ENCODE data around the gene TENM3.

TENM3 gene

GRCh38 chr4:182449186-182449929 is 206.2 kb downstream of the TENM3 start:
- DNase-seq (ENCODE audit: low read depth, low spot score): no peak

- DNase-seq (ENCODE audit: low read depth, low spot score): no peak
Measured at GRCh38 chr4:182449930-182450439, 206.8 kb downstream of the TENM3 start.

GRCh38 chr4:182451441-182451840 is 208.2 kb downstream of the TENM3 start:
- DNase-seq (ENCODE audit: low read depth, low spot score): no peak

DNA sequence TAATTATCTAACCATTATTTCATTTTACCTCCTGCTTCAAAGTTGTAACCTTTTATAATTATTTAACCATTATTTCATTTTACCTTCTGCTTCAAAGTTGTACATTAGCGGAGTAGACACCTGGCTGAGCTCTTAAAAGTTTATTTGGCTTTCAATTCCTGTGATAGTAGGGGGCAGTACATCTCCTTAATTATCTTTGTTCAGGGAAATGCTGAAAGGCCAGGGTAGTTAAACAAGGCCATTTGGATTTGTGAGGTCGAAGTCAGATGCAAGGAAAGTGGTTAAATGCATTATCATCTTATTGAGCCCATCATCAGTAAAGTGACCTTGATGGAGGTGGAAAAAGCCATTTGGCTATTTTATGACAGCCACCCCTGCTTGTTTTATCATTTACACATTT is 210.6 kb downstream of the TENM3 start:
- DNase-seq (ENCODE audit: low read depth, low spot score): no peak

DNA sequence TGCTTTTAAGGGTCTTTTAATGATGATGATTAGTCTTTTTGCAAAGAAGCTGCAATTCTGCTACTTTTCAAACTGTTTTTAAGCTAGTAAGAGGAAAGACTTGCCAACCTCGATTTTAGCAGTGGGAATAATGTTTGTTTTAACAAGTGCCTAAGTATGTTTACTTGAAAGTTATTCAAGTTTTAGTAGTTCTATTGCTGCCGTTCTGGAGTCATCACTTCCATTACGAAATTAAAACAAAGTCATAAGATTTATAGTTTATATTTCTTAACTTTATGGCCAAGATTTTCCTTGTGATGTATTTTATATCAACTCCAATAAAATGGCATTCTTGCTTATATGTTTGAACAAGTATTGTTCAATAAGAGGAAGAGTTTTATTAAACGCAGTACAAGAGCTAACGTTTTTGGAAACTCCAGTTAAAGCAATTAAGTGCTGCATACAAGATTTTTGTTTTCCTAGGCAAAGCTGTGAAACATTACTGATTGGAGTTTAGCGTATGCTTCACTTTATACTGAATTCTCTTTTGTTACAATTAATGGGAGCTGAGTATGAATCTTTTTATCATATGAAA is 211.3 kb downstream of the TENM3 start:
- DNase-seq (ENCODE audit: low read depth, low spot score): no peak

DNA sequence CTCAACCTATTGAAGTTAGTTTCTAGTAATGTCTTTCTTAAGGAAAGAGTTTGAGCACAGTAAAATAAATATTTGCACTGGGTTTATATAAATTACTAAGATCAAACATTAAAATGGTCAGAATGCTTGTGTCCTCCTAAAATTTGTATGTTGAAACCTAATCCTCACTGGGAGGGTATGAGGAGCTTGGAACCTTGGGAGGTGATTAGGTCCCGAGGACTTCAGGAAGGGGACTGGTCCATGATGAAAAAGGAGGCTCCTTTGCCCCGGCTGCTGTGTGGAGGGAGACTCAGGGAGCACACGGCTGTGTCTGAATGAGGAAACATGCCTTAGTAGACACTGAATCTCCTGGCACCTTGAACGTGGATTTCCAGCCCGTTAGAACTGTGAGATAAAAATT is 221.9 kb downstream of the TENM3 start:
- no peak for DNase-seq (ENCODE audit: low read depth, low spot score)

DNA sequence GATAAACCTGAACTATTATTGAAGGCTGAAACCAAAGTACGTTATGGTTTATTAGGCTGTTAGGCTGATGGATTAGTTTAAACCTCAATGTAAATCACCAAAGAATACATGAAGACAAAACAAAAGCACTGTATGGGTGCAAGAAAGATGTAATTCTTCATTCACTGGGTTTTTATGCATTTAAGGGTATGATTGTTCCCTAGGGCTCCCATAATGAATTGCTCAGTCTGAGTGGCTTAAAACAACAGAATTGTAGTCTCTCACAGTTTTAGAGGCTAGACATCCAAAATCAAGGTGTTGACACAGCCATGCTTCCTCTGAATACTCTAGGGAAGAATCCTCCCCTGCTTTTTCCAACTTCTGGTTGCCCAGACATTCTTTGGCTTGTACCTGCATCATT is 222.8 kb downstream of the TENM3 start:
- DNase-seq (ENCODE audit: low read depth, low spot score): no peak

GRCh38 chr4:182470215-182470614 is 227.0 kb downstream of the TENM3 start:
- DNase-seq (ENCODE audit: low read depth, low spot score): no peak

DNA sequence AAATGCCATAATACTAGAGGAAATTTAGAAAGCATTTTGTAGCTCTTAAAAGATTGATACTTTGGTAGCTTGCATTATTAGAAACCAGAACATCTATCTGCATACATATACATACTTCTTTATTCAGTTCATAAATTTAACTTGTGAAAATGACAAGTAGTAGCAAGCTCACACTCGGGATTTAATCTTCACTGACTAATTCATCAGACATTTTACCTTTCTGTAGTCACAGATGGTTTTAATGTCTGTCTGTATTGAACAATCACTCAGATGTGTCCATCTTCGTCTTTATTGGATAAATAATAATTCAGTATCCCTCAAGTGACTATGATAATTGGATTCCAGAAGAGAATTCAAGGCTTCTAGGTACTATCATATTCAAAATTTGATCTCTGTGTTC is 232.3 kb downstream of the TENM3 start:
- DNase-seq (ENCODE audit: low read depth, low spot score): no peak

DNA sequence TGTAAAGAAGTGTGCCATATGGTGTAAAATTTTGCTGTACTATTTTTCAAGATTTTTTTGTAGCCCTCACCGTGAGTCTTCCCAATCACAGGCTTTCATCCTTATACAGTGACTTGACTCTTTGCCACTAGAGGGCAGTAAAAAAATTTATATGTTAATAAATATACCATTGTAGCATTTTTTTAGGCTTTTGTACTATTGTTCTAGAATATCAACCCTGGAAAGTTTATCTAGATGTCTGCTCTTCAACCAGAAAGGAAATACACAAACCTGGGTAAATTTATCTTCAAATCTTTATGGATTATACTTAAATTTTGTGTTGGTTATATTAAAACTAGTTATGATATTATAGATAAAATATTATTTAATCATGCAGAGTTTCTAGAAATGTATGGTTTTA is 235.3 kb downstream of the TENM3 start:
- no peak for DNase-seq (ENCODE audit: low read depth, low spot score)

- DNase-seq (ENCODE audit: low read depth, low spot score): no peak
Measured at GRCh38 chr4:182483685-182484084, 240.5 kb downstream of the TENM3 start.

GRCh38 chr4:182486881-182487280 is 243.7 kb downstream of the TENM3 start:
- DNase-seq (ENCODE audit: low read depth, low spot score): no peak

DNA sequence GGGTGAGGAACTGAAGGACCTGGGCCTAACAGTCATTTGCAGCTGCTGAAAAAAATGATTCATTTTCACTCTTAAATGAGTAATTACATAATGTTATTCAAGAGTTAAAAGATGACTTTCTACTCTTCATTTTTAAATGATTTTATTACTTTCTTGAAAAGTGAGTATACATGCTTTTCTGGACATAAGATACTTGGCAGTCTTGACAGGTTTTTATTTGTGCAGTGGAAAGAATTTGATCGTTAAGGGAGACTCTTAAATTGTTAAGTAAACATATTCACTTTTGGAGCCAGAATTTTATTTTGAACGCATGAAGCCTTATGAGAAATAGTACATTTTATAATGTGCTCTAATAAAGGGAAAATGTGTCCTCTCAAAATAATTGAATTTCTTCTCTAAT is 245.7 kb downstream of the TENM3 start:
- no peak for DNase-seq (ENCODE audit: low read depth, low spot score)

DNA sequence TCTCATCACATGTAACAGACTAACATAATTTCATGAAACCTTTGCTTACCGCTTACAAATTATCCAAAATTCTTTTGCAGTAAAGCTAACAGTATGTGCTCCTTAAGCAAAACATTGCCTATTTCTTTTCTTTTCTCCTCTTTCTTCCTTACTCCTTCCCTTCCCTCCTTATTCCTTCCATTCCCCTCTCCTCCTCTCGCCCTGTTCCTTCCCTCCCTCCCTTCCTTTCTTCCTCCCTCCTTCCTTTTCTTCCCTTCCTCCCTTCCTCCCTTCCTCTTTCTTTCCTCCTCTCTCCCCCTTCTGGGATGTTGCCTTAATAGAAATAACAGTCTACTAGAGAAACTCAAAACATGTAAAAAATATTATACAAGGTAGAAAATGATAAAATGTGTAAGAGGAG is 246.4 kb downstream of the TENM3 start:
- DNase-seq (ENCODE audit: low read depth, low spot score): no peak

- no peak for DNase-seq (ENCODE audit: low read depth, low spot score)
Measured at GRCh38 chr4:182491719-182492118, 248.5 kb downstream of the TENM3 start.

DNA sequence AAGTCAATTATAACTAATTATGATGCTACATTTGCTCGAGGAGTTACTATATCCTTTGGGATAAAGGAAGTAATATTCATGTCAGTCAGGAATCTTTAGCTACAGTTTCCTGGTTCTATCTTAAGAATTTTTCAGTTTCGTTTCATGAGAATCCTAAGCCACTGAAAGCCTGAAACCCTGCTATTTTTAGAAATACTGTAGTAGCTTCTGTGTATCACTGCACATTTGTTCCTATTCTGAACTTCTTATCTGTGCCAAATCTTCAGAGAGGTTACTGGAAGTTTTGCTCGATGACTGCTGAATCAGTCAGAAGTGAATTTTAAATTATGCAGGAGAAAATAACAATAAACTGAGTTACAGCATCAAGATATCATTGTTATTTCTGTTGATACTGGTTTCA is 249.2 kb downstream of the TENM3 start:
- no peak for DNase-seq (ENCODE audit: low read depth, low spot score)

GRCh38 chr4:182493377-182493776 is 250.2 kb downstream of the TENM3 start:
- DNase-seq (ENCODE audit: low read depth, low spot score): no peak

DNA sequence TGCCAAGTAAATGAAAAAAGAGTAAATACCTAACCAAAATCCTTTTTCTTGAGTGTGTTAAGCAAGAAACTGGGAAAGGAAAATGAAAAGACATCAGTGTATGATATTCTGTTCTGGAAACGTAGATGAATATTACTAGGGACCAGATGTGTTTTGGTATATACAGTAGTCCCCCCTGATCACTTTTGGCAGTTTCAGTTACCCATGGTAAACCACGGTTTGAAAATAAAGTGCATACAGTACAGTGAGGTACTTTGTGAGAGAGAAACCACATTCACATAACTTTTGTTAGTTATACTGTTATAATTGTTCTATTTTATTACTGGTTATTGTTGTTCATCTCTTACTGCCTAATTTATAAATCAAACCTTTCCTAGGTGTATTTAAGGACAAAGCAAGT is 250.9 kb downstream of the TENM3 start:
- DNase-seq (ENCODE audit: low read depth, low spot score): no peak

GRCh38 chr4:182495031-182495430 is 251.8 kb downstream of the TENM3 start:
- DNase-seq (ENCODE audit: low read depth, low spot score): no peak

DNA sequence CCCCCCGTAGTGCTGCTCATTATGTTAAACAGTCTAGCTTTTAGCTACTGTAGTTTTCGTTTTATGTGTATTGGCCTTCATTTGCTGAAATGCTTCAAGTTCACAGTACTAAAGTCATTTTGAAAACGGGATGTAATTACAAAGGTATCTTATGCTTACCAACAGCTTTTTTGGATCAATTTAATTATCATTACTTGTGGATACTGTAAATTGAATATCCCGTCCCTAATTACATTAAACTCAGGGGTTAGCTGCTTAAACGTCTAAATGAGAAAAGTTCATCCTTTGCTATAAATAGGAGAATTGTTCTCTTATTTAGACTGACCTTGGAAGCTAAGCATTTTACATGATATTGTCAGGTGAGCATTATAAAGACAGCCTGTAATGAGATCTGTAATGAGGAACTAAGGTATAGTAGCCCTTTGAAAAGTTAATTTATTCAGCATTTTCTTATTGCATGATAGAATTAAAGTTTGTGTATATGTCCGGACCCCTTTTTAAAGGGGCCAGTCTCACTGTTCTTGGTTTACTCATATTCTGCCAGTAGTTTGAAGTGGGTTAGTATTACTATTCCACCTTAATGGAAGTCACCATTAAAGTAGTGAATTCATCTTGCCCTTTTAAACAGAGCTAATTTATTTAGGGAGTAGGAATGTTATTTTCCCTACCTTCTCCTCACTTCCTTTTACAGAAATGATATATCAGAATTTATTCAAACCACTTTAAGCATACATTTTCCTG is 252.6 kb downstream of the TENM3 start:
- DNase-seq (ENCODE audit: low read depth, low spot score): no peak

- DNase-seq (ENCODE audit: low read depth, low spot score): no peak
Measured at GRCh38 chr4:182496408-182496807, 253.2 kb downstream of the TENM3 start.

DNA sequence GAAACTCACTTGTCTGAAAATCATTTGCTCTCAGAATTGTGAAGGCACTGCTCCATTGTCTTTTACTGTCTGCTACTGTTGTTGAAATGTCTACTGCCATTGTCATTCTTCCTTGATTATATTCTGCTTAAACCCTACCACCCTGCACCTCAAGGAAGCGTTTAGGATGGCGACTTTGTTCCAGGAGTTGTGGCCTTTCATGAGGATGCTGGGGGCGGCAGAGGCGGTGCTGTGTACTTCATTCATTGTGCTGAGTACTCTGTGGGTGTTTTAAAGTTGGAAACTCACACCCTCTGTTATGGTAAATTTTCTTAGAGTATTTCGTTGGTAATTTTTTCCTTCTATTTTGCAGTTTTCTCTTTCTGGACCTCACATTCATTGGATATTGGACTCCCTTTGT is 258.9 kb downstream of the TENM3 start:
- DNase-seq (ENCODE audit: low read depth, low spot score): no peak

DNA sequence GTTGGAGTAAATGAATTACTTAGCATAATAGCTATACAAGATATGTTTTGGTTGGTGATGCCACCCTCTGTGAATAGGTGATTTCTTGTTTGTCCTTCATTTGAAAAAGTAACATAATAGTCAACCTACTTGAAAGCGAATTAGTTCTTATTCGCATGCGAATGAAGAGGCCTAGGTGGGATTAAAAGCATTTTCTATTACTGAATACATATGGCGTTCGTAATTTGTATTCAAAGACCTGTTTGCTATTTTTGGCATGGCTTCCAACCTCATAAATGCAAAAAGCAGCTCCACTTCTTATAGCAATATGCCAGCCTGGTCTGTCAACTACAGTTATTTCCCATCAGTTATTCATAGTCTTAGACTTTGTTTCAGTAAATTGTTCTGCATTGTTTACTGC is 261.3 kb downstream of the TENM3 start:
- no peak for DNase-seq (ENCODE audit: low read depth, low spot score)
